NCI-H2081 (cell line): ENCODE measurements around the gene RUNX1.

Experiments used
- DNase-seq, 2 experiments: peaks; one replicate each; lab custom pipeline; 2025; lab: John Stamatoyannopoulos, UW

The RUNX1 gene

GRCh38 chr21:34788879-34789278 lies 260.2 kb downstream of the RUNX1 start:
- no peak for DNase-seq

GRCh38 chr21:34783815-34784214 lies 265.3 kb downstream of the RUNX1 start:
- DNase-seq = no peak

GRCh38 chr21:34782506-34783360 lies 266.4 kb downstream of the RUNX1 start:
- no peak for DNase-seq

- no peak for DNase-seq
Observed at GRCh38 chr21:34781526-34781925, 267.6 kb downstream of the RUNX1 start.

GRCh38 chr21:34779860-34780259 lies 269.2 kb downstream of the RUNX1 start:
- no peak for DNase-seq

GRCh38 chr21:34775793-34776192 lies 273.3 kb downstream of the RUNX1 start:
- DNase-seq = no peak

- no peak for DNase-seq
Observed at GRCh38 chr21:34774750-34775149, 274.4 kb downstream of the RUNX1 start.

- DNase-seq = no peak
Observed at GRCh38 chr21:34771512-34772028, 277.5 kb downstream of the RUNX1 start.

- DNase-seq = no peak
Observed at GRCh38 chr21:34770576-34770975, 278.5 kb downstream of the RUNX1 start.

- DNase-seq = no peak
Observed at GRCh38 chr21:34768326-34768725, 280.8 kb downstream of the RUNX1 start.

- DNase-seq = no peak
Observed at GRCh38 chr21:34766862-34767261, 282.2 kb downstream of the RUNX1 start.

- no peak for DNase-seq
Observed at GRCh38 chr21:34765619-34766018, 283.5 kb downstream of the RUNX1 start.

GRCh38 chr21:34764715-34765284 lies 284.3 kb downstream of the RUNX1 start:
- DNase-seq = no peak

GRCh38 chr21:34762786-34763185 lies 286.3 kb downstream of the RUNX1 start:
- DNase-seq = no peak

- no peak for DNase-seq
Observed at GRCh38 chr21:34761758-34762330, 287.3 kb downstream of the RUNX1 start.

- DNase-seq = no peak
Observed at GRCh38 chr21:34754690-34755647, 294.1 kb downstream of the RUNX1 start.

- DNase-seq = no peak
Observed at GRCh38 chr21:34748862-34749261, 300.2 kb downstream of the RUNX1 start.

GRCh38 chr21:34745557-34746255 lies 303.4 kb downstream of the RUNX1 start:
- DNase-seq = peak; percentile 64 to 69

- DNase-seq = no peak
Observed at GRCh38 chr21:34744801-34745200, 304.3 kb downstream of the RUNX1 start.

GRCh38 chr21:34743831-34744230 lies 305.3 kb downstream of the RUNX1 start:
- no peak for DNase-seq

- DNase-seq = no peak
Observed at GRCh38 chr21:34743285-34743684, 305.8 kb downstream of the RUNX1 start.
